Stromal cell of bone marrow (primary cell): Measurements from ENCODE around the gene RYR2.
"Not testable (repeated sequence)": the region's sequence is repeated elsewhere in the genome, so short reads cannot be mapped to it uniquely, and the experiment has no call there.

ENCODE experiments used
- DNase-seq: peaks from one replicate; pipeline ENCODE4 v3.0.0-alpha.2; 2012; ENCODE audit warnings: low read depth

Gene RYR2

DNA sequence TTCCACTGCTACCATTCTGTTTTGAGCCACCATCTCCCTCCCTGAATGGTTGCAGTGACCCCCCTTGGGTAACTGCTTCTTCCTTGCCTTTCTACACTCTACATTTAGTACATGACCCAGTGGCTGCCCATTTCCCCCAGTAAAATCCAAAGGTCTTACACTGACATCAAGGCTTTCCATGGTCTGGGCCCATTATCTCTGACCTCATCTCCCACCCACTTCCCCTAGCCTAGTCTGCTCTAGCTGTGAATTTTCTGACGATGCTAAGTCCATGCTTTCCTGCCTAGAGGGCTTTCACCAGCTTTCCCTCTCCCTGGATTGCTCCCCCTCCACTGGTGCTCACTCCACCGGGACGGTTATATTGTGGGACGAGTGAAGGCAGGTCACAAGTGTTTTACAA, 219.2 kb downstream of the RYR2 start:
- DNase-seq: no peak

DNA sequence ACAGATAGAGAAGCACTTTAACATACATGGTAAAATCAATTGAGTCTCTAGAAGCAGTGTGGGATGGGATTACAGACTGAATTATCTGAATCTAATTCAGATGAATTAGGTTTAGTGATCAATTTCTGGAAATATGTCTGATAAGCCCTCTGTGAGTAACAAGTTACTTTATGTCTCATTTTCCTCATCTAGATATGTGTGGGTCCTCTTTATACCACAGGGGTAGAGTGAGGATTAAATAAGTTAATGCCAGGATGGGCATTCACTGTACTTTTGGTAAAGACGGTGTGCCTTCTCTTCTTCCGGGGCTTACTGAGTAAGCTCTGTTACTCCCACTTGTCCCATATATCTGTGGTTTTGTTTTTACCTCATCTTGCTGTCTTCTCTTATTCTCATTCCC, 225.8 kb downstream of the RYR2 start:
- DNase-seq: no peak

DNA sequence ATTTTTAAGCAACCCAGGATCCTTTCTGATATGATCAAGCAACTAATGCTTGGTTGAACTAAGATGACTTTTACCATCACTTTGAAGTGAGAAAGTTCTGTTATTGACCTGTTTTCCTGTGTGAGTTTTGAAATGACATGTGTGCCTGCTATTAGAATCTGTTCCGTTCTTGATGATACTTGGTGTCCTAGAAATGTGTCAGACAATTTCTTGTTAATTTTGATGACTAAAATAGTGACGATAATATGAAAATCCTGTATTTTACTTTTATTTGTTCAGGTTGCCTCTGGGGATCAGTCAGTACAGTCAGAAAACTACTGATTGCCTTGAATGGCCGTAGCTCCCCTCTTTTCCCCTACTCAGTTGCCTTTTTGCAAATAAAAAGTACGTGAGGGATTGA, 228.0 kb downstream of the RYR2 start:
- no peak for DNase-seq

DNA sequence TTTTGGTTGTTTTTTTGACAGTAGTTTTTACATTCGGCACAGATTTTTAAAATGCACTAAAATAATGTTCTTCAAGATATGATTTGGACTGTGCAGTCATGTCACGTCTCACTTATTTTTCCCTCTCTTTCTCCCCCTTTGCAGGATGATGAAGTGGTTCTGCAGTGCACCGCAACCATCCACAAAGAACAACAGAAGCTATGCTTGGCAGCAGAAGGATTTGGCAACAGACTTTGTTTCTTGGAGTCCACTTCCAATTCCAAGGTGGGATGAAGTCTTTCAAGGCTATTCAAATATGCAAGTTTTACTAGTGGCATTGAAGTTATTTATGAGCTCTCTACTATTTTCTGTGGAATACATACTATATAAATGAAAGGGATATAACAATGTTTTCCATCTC, 228.4 kb downstream of the RYR2 start:
- DNase-seq: no peak

DNA sequence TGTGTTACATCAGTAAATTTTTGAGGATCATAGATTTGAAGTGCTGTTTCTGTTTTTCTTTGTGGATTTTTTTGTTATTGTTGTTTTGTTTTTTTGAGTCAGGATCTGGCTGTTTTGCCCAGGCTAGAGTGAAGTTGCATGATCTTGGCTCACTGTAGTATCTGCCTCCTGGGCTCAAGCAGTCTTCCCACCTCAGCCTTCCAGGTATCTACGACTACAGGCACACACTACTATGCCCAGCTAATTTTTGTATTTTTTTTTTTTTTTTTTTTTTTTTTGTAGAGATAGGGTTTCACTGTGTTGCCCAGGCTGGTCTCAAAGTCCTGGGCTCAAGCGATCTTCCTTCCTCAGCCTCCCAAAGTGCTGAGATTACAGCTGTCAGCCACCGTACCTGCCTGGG, 236.0 kb downstream of the RYR2 start:
- not testable (repeated sequence) for DNase-seq

DNA sequence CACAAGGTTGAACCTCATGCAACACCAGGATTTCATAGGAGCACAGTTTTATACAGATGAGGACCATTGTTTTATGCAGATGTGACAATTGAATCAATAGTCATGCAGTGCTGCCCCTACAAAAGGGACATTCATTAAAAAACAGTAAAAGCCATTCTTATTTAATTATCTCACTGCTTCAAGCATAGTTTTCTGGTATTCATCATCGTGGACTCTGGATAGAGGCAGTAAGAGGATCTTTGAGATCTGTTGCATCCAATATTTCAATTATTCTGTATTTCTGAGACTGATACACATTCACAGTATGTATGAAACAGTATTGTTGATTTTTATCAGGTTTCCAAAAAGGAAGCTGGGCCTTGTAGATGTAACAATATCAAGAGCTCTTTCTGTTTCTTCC, 237.6 kb downstream of the RYR2 start:
- DNase-seq: no peak

DNA sequence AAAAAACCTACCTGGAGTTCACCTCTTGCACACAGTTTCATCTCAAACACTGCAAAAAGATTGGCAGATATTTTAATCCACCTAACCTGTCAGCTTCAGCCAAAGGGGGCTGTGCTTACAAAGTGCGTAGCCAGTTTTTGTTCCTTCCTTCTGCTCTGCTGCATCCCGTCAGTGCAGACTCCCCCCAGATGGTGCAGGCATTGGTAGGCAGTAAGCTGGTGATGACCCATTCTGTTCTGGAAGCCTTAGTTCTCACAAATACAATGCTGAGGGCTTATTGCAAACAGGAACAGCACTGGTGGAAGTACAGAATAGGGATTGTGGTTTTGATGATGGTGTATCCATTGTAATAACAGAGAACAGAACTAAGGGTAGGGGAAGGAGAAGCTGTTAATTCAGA, 239.5 kb downstream of the RYR2 start:
- no peak for DNase-seq

DNA sequence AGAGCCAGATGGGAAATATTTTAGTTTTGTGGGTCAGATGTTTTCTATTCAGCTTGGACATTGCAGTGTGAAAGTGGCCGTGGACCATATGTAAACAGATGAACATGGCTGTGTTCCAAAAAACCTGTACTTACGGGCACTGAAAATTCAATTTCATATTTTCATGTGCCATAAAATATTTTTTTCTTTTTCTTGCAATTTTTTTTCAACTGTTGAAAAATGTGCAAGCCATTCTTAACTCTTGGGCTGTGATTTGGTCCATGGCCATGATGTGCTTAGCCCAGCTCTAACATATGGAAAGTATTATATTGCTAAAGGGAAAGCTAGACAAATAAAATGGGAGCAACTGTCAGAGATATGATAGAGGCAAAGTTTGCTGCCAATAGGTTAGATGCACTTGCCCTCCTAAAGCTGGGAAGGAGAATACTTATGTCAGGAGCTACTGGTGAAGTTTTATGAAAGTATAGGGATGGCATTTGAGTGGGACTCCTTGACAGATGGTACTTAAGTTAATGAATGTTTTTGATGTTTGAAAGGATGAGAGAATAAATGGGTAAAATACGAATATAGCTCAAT, 240.3 kb downstream of the RYR2 start:
- DNase-seq: no peak

DNA sequence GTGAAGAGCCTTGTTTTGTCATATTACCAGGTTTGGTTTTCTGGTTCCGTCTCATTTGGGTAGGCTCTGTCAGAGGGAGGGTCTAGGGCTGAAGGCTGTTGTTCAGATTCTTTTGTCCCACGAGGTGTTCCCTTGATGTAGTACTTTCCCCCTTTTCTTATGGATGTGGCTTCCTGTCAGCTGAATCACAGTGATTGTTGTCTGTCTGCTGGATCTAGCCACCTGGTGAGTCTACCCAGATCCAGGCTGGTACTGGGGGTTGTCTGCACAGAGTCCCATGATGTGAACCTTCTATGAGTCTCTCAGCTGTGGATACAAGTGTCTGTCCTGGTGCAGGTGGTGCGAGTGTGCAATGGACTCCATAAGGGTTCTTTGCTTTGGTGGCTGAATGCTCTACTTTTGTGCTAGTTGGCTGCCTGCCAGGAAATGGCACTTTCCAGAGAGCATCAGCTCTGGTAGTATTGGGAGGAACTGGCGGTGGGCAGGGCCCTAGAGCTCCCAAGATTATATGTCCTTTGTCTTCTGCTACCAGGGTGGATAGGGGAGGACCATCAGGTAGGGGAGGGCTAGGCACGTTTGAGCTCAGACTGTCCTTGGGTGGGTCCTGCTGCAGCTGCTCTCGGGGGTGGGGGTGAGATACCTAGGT, 246.0 kb downstream of the RYR2 start:
- no peak for DNase-seq

DNA sequence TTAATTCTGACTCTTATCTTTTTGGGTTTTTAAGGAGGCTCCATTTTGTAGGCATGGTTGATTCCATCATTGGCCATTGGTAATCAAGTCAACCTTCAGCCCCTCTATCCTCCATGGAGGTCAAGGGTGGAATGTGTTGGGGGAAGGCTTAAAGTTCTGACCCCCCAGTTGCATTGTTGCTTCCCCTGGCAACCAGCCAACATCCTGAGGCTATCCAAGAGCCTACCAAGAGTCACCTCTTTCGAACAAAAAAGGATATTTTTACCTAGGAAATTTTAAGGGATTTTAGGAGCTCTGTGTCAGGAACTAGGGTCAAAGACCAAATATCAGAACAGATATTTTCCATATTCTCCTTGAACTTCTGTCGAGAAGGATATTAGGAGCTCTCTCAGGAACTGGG, 251.8 kb downstream of the RYR2 start:
- DNase-seq: no peak

DNA sequence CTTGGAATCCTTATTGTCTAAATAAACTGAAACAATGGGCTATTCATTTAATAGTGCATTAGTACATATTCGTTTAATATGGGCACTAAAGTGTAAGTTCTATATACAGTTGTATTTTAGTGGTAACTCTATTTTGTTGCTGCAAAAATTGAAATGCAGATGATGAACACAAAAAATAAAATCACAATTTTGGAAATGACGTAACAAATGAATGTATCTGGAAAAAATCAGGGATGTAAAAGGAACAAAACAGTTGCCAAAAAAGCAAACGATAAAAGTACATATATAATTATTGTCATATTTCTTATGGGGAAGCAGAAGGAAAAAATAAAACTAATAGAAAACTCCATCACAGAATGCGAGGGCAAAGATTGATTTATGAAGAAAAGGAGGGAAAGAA, 254.9 kb downstream of the RYR2 start:
- DNase-seq: no peak

DNA sequence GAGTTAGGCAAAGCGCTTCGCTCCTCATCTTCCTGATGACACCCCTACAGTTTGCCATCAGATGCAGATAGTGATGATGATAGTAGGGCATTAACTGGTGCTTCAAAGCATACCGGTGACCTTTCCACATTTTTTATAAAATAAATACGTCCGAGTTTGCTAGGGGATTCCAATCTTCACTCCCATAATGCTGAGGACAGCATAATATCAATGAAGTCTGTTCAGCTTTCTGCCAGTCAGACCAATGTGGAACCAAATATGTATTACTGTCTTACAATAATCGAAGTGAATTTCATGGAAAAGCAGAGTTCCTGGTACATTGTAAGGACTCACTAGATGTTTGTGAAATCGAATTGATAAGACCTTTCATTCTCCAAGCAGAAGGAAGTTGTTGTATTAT, 258.7 kb downstream of the RYR2 start:
- DNase-seq: no peak

DNA sequence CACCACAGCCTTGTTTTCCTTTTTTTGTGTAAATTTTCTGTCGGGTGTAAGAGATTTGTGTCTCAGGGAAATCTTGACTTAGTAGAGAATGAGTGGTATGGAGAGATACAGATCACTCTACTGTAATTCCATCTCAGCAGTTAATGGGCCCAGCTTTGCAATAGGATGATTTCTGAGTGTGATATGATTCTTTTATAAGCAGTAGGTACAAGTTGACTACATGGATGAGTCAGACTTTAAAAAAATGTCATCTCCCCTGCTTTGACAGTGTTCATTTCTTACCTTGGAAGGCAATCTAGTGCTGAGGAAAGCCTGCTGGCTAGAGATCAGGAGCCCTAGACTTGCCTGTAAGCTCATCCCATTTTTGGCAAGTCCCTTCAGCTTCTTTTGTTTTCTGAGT, 261.9 kb downstream of the RYR2 start:
- no peak for DNase-seq

DNA sequence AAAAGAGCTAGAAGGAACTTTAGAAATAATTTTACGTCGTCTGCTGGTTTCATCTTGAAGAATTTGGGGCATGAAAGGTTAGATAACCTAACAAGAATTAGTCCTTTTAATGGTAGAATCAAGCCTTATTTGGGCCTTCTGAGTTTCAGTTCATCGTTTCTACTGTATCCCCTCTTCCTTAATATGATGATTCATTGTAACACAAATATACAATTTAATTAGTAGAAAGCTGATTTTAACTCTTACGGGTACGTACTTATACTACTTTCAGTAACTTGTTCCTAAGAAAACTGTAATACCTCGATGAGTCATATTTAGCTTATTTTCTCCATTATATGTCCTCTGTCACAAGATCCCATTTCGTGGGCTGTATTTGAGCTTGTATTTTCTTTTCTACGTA, 264.7 kb downstream of the RYR2 start:
- DNase-seq: no peak

DNA sequence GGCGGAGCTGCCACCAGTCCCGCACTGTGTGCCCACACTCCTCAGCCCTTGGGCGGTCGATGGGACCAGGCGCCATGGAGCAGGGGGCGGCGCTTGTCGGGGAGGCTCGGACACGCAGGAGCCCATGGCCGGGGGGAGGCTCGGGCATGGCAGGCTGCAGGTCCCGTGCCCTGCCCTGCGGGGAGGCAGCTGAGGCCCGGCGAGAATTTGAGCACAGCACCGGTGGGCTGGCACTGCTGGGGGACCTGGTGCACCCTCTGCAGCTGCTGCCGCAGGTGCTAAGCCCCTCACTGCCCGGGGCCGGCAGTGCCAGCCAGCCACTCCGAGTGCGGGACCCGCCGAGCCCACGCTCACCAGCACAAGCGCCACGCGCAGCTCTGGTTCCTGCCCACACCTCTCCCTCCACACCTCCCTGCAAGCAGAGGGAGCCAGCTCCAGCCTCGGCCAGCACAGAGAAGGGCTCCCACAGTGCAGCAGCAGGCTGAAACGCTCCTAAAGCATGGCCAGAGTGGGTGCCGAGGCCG, 267.7 kb downstream of the RYR2 start:
- no peak for DNase-seq

DNA sequence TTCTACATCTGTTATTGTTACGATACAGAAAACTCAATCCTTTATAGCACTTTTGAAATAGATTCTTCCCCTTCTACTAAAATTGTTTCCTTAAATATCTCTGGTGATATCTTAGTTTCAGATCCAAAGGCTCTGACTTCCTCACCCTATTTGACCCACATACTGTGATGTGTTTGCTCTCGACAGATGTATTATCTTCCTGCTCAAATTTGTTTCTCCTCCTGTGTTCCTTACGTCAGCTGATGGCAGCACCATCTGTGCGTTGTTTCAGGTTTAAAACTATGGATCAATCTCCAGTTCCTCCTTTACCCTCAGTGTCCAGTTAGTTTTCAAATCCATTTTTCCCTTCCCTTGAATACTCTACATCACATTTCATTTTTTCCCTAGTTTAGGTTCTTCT, 274.4 kb downstream of the RYR2 start:
- DNase-seq: no peak

DNA sequence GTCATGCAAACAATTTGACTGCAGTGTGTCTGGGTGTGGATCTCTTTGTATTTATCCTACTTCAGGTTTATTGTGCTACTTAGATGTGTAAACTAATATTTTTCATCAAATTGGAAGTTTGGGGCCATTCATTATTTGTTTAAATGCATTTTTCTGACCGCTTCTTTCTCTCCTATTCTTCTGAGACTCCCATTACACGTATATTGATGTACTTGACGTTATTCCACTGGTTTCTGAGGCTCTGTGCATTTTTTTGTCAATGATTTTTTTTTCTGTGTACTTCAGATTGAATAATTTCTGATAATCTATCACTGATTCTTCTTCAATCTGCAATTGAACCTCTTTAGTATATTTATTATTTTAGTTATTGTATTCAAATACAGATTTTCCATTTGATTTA, 276.8 kb downstream of the RYR2 start:
- DNase-seq: no peak

DNA sequence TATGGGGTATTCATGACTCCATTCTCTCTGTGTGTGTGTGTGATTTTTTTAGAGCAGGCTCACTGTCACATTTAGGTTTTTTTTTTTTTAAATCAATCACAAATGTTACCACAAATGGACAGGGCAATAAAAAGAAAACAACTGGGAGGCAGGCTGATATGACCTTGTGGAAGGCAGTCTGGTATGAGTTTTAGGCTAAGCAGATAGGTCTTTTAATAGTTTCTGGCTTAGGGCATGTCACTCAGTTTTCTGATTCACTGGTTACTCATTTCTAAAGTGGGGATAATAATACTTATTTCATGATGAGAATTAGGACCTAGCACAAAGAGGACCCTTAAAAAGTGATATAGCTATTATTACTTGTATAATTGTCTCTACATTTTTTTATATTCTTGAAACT, 278.9 kb downstream of the RYR2 start:
- DNase-seq: no peak

DNA sequence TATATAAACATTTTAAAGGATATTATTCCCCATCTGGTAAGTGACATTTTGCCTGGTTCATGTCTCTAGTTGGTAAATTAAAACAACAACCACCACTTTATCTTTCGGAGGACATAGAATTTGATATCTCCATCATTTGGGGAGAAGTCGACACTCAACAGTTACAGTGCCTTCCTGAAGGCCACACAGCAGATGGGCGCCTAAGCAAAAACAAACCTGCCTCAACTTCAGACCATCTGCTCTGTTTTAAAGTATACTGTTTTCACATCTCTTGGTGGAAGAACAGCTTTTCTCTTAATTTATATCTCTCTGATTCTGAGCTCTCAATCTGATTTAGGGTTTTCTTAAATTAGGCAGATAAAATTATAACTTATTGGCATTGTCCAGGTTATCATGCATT, 282.2 kb downstream of the RYR2 start:
- DNase-seq: no peak

DNA sequence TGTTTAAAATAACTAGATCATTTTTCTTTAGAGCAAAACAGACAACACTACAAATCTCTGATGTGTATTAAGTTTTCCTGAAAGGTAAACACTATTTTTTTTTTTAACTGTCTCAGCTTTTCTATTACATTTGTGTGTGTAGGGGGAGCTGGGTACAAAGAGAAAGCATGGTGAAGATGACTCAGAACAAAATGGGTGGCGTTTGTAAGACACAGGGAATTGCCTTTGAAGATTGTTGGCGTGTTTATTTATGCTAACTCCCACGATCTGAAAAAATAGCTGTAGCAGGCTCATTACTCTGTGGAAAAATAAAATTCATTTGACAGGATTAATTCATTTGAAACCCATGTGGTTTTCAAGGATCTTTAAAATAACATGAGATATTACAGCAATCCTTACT, 285.1 kb downstream of the RYR2 start:
- no peak for DNase-seq

DNA sequence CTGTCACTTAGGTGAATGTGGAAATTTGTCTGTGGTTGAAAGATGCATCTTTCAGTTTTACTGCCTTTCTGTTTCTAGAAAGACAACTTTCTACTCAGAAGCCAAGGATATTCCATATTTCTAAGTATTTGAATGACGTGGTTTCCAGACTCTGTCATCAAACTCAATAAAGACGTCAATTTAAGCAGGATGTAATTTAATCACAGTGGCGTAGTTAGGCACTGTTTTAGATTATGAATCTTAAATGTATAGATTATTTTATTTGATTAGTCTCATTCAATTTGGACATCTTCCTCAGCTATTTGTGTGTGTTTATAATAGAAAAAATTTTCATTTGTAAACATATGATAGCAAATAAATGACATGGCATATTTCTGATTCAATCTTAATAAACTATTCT, 298.9 kb downstream of the RYR2 start:
- DNase-seq: no peak

DNA sequence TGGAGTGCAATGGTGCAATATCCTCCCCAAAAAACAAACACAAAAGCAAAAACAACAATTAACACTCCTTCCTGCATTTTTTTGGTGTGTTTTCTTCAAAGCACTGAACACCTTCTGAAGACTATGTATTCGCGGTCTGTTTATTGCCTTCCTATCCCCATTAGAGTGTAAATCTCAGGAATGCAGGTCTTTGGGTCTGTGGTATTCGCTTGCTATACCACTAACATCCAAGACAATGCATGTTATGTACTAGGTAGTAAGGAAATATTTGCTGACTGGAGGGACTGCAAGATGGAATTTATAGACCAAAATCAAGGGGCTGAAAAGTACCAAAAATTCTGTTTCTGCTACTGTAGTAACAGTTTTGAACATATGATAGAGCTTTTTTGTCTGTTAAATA, 299.4 kb downstream of the RYR2 start:
- DNase-seq: no peak

DNA sequence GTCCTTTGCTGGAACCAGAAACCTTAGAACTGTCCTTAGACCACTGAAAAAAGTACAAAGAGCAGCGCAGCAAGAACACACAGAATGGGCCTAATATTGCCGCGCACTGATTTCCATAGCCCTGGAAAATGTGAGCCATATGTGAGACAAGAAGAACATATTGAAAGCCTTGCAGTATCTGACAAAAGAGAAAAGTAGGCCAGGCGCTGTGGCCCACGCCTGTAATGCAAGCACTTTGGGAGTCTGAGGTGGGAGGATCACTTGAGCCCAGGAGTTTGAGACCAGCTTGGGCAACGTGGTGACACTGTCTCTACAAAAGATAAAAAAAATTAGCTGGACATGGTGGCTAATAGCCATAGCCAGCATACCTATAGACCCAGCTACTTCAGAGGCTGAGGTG, 300.7 kb downstream of the RYR2 start:
- DNase-seq: no peak

DNA sequence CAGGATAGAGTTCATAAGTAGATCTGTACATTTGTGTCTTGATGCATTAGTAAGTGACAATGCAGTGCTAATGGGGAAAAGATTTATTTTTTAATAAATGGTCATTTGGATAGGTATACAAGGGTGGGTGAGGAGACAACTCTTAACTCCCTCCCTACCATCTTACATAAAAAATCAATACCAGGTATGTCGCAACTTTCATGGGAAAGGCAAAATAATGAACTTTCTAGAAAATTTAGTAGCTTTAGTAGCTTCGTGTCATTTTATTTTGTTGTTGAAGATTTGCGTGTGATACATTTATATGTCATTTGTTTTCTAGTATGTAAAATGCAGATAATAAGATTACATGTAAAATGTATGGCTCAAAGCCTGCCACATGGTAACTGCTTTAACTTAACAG, 310.8 kb downstream of the RYR2 start:
- DNase-seq: no peak
